GM10847 (cell line): Measurements from ENCODE around the gene DRAP1.

Source experiments
- POLR2A ChIP-seq: IDR thresholded peaks from 2 replicates; pipeline ENCODE4 v1.6.1; 2011; ENCODE audit not compliant: insufficient read length; ENCODE audit errors: extremely low read depth

Gene DRAP1

GRCh38 chr11:65883786-65884715 is 35.2 kb upstream of the DRAP1 start:
- no peak for TF ChIP-seq POLR2A

- TF ChIP-seq POLR2A: no peak
These were observed 34.5 kb upstream of the DRAP1 start for GRCh38 chr11:65884716-65885092.

- no peak for TF ChIP-seq POLR2A
These were observed 34.0 kb upstream of the DRAP1 start for GRCh38 chr11:65885231-65885630.

- TF ChIP-seq POLR2A: no peak
These were observed 33.3 kb upstream of the DRAP1 start for GRCh38 chr11:65885808-65886536.

- no peak for TF ChIP-seq POLR2A
These were observed 32.2 kb upstream of the DRAP1 start for GRCh38 chr11:65886826-65887722.

- no peak for TF ChIP-seq POLR2A
These were observed 31.5 kb upstream of the DRAP1 start for GRCh38 chr11:65887723-65888162.

GRCh38 chr11:65888163-65888814 is 30.9 kb upstream of the DRAP1 start, which contains the start of gene FIBP:
FIBP (minus strand) TSS chr11:65888471; CDS start chr11:65888418, 53 bp downstream.
- TF ChIP-seq POLR2A: peak; percentile 90

- TF ChIP-seq POLR2A: peak; percentile 99
These were observed 28.7 kb upstream of the DRAP1 start, which contains the start of gene CCDC85B for GRCh38 chr11:65890324-65891218. CCDC85B (plus strand) TSS chr11:65890673; CDS start chr11:65890784, 111 bp downstream.

- TF ChIP-seq POLR2A: no peak
These were observed 27.7 kb upstream of the DRAP1 start for GRCh38 chr11:65891219-65892136.

- TF ChIP-seq POLR2A: no peak
These were observed 26.4 kb upstream of the DRAP1 start for GRCh38 chr11:65892661-65893317.

- TF ChIP-seq POLR2A: peak; percentile 28
These were observed 25.1 kb upstream of the DRAP1 start for GRCh38 chr11:65894034-65894591.

GRCh38 chr11:65895482-65895981 is 23.7 kb upstream of the DRAP1 start:
- no peak for TF ChIP-seq POLR2A
